Astrocyte of the cerebellum (primary cell): ENCODE results near the gene LIFR.

Experiments used
- DNase-seq: peaks from one replicate; pipeline ENCODE4 v3.0.0-alpha.2; 2011; ENCODE audit warnings: low read depth
- H3K4me3 ChIP-seq: 2 replicates; pipeline ENCODE4 v1.5.1; 2011; ENCODE audit warnings: mild to moderate bottlenecking, low read depth, low read length, moderate library complexity
- CTCF ChIP-seq: IDR thresholded peaks from 2 replicates; pipeline ENCODE4 v1.5.1; 2012; ENCODE audit warnings: low read length, low read depth, moderate library complexity, mild to moderate bottlenecking; ENCODE audit errors: missing control alignments
- in situ Hi-C: cut with HindIII; loops from 2 replicates; pipeline ENCODE4 v1.10.0; 2017; ENCODE audit warnings: low sequenced_read_pairs

The LIFR gene

GRCh38 chr5:38494175-38494574, 62.3 kb downstream of the LIFR start:
- in situ Hi-C loops: no loop called here
- DNase-seq: no peak
- H3K4me3 ChIP-seq: no peak overlapping the region
- TF ChIP-seq CTCF: no peak

GRCh38 chr5:38483805-38484398, 72.5 kb downstream of the LIFR start:
- H3K4me3 ChIP-seq: no peak overlapping the region
- DNase-seq: no peak
- peak; percentile 5 for TF ChIP-seq CTCF
- in situ Hi-C loops: no loop called here

GRCh38 chr5:38479315-38479904, 77.0 kb downstream of the LIFR start:
- in situ Hi-C loops: no loop called here
- DNase-seq: no peak
- no peak for TF ChIP-seq CTCF
- no peak overlapping the region for H3K4me3 ChIP-seq

GRCh38 chr5:38478878-38479277, 77.6 kb downstream of the LIFR start:
- H3K4me3 ChIP-seq: no peak overlapping the region
- TF ChIP-seq CTCF: no peak
- no peak for DNase-seq
- in situ Hi-C loops: no loop called here

GRCh38 chr5:38478166-38478565, 78.3 kb downstream of the LIFR start:
- no peak overlapping the region for H3K4me3 ChIP-seq
- in situ Hi-C loops: no loop called here
- no peak for TF ChIP-seq CTCF
- no peak for DNase-seq

GRCh38 chr5:38473008-38473407, 83.4 kb downstream of the LIFR start:
- H3K4me3 ChIP-seq: no peak overlapping the region
- in situ Hi-C loops: no loop called here
- no peak for DNase-seq
- no peak for TF ChIP-seq CTCF

GRCh38 chr5:38472541-38472940, 83.9 kb downstream of the LIFR start:
- no peak for TF ChIP-seq CTCF
- in situ Hi-C loops: no loop called here
- DNase-seq: no peak
- no peak overlapping the region for H3K4me3 ChIP-seq
